Upper lobe of left lung (tissue), 4 donors: ENCODE results near the gene WSB1.

Experiments
- POLR2AphosphoS5 ChIP-seq, 2 donors: sonication (generic); formaldehyde crosslinking; IDR thresholded peaks; one replicate each; pipeline ENCODE4 v1.5.1; 2017; ENCODE audit warnings: antibody characterized with exemption in 2 of 2
- TF ChIP-seq, protein P1 (sequence below), 6 experiments: fragments of 450-650 bp in 4 of 6; fragments of 200-600 bp in 2 of 6; sonication (generic) in 2 of 6; IDR thresholded peaks; one replicate each; pipeline ENCODE4 v1.5.1; 2016 to 2019; ENCODE audit warnings: antibody characterized with exemption in 6 of 6

GRCh38 chr17:27245230-27245696, 48.7 kb upstream of the WSB1 start:
- TF ChIP-seq, protein P1, sequence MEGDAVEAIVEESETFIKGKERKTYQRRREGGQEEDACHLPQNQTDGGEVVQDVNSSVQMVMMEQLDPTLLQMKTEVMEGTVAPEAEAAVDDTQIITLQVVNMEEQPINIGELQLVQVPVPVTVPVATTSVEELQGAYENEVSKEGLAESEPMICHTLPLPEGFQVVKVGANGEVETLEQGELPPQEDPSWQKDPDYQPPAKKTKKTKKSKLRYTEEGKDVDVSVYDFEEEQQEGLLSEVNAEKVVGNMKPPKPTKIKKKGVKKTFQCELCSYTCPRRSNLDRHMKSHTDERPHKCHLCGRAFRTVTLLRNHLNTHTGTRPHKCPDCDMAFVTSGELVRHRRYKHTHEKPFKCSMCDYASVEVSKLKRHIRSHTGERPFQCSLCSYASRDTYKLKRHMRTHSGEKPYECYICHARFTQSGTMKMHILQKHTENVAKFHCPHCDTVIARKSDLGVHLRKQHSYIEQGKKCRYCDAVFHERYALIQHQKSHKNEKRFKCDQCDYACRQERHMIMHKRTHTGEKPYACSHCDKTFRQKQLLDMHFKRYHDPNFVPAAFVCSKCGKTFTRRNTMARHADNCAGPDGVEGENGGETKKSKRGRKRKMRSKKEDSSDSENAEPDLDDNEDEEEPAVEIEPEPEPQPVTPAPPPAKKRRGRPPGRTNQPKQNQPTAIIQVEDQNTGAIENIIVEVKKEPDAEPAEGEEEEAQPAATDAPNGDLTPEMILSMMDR (IDR thresholded peaks at IDR 0.05): peak; percentile 47 to 92 (median 76)
- TF ChIP-seq POLR2AphosphoS5 (IDR thresholded peaks at IDR 0.05): peak; percentile 5
